GM19455 (cell line): ENCODE measurements around the gene CTCF.

Experiments used
- ATAC-seq: cut with Tn5 transposase; IDR thresholded peaks from one replicate; pipeline ENCODE4 v1.9.1; 2021; ENCODE audit not compliant: unreplicated experiment

The CTCF gene

GRCh38 chr16:67594256-67594915 lies 32.1 kb downstream of the CTCF start:
- ATAC-seq: no peak

GRCh38 chr16:67594956-67595355 lies 32.6 kb downstream of the CTCF start:
- ATAC-seq: no peak

GRCh38 chr16:67598527-67598926 lies 36.2 kb downstream of the CTCF start:
- ATAC-seq: no peak

GRCh38 chr16:67605641-67606040 lies 43.3 kb downstream of the CTCF start:
- ATAC-seq: no peak

- ATAC-seq: no peak
Measured at GRCh38 chr16:67606632-67607031, 44.3 kb downstream of the CTCF start.

- ATAC-seq: no peak
Measured at GRCh38 chr16:67608364-67608763, 46.0 kb downstream of the CTCF start.

GRCh38 chr16:67613808-67614207 lies 51.5 kb downstream of the CTCF start:
- no peak for ATAC-seq

GRCh38 chr16:67628216-67628615 lies 65.9 kb downstream of the CTCF start:
- ATAC-seq: no peak

- ATAC-seq: no peak
Measured at GRCh38 chr16:67632415-67633172, 70.3 kb downstream of the CTCF start.

GRCh38 chr16:67636713-67637112 lies 74.4 kb downstream of the CTCF start:
- ATAC-seq: no peak

- no peak for ATAC-seq
Measured at GRCh38 chr16:67637625-67638024, 75.3 kb downstream of the CTCF start.

GRCh38 chr16:67641779-67642708 lies 79.7 kb downstream of the CTCF start:
- no peak for ATAC-seq

GRCh38 chr16:67644038-67644437 lies 81.7 kb downstream of the CTCF start:
- ATAC-seq: no peak

GRCh38 chr16:67645397-67646121 lies 83.2 kb downstream of the CTCF start:
- ATAC-seq: peak; percentile 6

- no peak for ATAC-seq
Measured at GRCh38 chr16:67647111-67647651, 84.9 kb downstream of the CTCF start.

- ATAC-seq: no peak
Measured at GRCh38 chr16:67647681-67648080, 85.4 kb downstream of the CTCF start.

- ATAC-seq: no peak
Measured at GRCh38 chr16:67648088-67648763, 85.9 kb downstream of the CTCF start.

GRCh38 chr16:67648764-67649407 lies 86.6 kb downstream of the CTCF start:
- ATAC-seq: no peak

- no peak for ATAC-seq
Measured at GRCh38 chr16:67649494-67649931, 87.2 kb downstream of the CTCF start.
